Dermis microvascular lymphatic vessel endothelial cell (primary cell): ENCODE results near the gene NLGN4Y. TPM values are rescaled to one million over a fixed set of nuclear protein-coding genes. Genes with fewer than 3 reads are reported as not detected.

Experiments
- DNase-seq, 2 donors: peaks; one replicate each; pipeline versions ENCODE4 v3.0.0 to v3.0.0-alpha.2; 2010; ENCODE audit warnings: low read depth in 2 of 2
- total RNA-seq: library from RNA; depleted of rRNA; stranded (reverse); fragments of >200 nt; gene quantifications from 2 replicates; pipeline ENCODE4 v1.2.1, GENCODE V29; 2014

The NLGN4Y gene
- total RNA-seq, 1 donor from 2014 or later = not detected

DNA sequence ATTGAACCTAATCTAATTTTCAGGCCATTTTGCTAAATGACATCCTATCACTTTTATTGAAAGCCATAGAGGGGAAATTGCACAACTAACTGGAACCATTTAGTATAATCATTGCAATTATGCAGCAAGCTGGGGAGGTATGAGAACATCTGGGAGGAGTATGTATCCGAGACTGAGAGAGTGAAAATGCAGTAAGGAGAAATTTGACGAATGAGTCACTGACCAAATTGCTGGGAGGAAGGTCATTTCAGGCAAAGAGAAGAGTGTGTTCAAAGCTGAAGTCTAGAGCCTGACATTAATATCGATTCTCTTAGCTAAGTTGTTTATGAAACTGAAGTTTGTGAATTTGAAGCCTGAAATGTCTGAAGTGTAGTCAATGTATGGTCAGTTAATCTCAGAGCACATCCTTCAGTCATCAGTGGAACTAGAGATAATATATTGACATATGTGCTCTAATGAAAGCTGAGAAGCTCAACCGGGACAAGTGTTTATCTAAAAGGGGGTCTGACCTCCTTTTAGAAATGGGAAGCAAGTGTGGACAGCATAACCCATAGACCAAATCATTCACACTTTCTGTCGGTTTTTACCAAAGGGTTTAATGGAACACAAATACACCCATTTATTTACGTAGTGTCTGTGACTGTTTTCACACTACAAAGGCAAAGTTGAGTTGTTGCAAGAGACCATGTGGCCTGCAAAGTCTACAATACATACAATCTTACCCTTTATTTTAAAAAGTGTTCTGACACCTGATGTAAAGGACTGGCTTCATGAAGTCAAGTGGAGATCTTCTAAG lies 120.0 kb downstream of the NLGN4Y start:
- no peak for DNase-seq

DNA sequence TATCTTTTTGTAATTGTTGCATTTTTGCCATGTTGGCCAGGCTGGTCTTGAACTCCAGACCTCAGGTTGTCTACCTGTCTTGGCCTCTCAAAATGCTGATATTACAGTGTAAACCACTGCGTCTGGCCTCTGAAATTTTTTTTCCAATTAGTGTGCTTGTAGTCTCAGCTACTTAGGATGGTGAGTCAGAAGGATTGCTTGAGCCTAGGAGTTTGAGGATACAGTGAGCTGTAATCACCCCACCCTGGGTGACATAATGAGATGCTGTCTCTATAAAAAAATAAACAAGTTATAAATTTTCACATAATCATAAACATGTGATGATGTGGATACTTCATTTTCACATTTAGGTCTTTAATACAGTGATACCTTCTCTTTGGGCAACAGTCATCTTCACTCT lies 154.9 kb downstream of the NLGN4Y start:
- DNase-seq = no peak

DNA sequence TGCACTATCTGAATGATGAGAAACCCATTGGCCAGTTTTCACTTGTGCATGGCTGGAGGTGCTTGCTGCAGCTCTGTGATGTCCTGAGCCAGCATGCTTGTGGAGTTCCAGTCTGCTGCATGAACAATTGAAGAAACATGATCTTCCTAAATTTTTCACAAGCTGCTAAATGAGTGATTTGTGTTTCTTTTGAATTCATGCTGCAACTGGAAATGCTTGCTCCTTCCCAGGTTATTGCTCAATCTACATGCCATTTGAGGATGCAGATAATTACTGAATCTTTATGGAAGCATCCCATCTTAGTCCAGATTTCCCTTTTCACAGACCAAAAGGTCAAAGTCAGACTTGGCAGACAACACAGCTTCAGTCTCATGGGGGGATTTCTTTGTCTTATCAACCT lies 170.2 kb downstream of the NLGN4Y start:
- DNase-seq = no peak

DNA sequence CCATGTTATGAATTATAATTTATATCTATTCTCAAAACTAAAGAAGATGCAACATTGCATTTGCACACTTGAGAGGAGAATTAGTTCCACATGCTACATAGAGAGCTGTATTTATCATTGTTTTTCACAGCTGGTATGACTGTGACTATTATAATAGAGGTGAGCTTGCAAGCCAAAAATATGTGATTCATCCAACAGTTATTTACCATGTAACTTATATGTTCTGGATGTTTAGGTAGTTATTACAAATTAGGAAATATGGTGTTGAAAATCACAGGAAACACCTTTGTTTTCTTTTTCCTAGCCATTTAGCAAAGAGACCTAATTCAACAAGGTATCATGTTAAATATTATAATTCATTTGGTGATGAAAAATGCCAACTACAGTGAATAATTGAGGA lies 183.8 kb downstream of the NLGN4Y start:
- peak in 1 of 2 donors; percentile 78 for DNase-seq

DNA sequence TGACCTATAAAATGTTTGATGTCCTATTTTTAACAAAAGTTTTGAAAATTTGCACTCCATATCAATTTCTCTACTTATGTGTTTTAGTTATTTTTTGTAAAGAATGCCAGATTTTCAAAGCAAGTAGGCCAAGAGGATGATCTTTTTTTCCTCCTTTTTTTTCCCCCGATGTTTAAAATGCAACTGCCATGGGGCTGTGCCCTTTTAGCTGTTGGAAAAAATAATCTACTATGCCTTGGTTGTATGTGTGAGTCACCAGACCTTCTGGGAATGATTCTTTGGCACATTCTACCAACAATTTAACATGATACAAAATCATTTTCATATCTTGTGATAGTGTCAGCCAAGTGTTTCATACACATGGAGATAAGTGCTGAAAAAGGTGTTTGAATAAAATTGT lies 217.3 kb downstream of the NLGN4Y start:
- DNase-seq = peak in 1 of 2 donors; percentile 2

DNA sequence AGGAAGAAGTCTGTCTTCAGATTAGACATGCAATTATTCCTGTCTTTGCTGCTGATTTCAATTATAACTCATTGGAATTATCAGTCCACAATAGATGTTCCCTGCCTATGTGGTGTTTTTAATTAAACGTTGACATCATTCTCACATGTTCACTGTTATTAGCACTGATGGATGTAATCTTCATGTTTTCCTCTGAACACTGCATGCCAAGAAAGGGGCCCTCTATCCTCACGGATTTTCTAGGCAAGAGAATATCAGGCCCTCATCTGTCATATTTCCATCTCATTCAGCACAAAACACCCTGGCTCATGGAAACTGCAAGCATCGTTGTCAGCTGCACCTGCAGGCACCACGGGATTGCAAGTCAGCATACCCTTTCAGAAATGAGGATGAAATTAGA lies 224.0 kb downstream of the NLGN4Y start:
- no peak for DNase-seq

DNA sequence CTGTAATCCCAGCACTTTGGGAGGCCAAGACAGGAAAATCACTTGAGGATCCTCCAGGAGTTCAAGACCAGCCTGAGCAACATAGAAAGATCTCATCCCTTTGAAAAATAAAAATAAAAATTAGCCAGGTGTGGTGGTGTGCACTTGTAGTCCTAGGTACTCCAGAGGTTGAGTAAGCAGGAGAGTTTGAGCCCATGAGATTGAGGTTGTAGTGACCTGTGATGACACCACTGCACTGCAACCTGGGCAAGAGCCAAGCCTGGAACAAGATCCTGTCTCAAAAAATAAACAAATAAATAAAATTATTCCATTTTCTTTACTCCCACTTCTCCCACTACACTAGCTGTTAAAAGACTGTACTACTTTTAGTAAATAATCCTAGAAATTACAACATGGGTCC lies 231.2 kb downstream of the NLGN4Y start:
- DNase-seq = no peak

DNA sequence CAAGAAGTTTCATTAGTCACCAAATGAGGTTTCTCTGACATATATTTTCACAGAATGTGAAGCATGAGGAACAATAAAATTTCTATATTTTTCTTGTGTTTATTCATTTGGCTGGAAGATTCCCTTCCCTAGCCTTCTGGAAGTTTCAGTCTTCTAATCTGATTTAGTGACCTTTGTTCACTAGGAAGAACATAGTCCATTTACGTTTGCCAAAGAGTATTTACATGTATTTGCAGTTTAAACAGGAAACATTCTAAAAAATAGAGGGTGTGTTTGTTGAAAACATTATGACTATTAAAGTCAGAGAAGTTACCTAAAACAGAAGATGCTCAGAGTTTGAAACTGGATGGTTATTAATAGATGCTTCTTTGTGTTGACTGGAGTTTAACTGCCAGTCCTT lies 238.6 kb downstream of the NLGN4Y start:
- DNase-seq = no peak

DNA sequence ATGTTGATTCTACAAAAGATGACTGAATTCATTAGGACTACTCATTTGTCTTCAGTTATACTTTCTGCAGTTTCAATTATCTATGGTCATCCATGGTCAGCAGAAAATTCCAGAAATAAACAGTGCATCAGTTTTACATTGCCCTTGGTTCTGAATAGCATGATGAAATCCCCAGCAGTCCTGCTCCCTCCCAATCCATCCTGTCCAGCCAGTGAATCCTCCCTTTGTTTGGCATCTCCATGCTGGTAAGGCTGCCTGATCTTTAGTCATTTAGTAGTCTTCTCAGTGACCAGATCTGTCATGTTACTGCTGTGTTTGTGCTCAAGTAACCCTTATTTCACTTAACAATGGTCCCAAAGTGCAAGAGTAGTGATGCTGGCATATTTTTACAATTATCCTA lies 239.3 kb downstream of the NLGN4Y start:
- DNase-seq = no peak

DNA sequence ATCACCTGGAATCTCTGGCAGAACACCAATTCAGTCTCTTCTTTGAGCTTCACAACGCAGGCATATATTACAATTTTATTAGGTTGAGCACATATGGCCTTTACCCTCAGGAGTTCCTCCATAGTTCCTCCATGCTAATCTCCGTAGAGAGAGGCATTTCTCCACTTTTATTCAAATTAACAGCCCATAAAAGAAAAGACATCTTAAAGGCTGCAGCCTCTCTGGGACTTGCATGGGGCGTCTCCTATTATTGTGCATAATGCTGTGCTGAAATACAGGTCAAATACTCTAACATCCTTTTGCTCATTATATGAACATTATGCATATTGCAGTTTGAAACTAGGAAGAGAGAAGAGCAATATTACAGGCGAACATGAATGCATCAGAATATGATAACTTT lies 253.9 kb downstream of the NLGN4Y start:
- no peak for DNase-seq

DNA sequence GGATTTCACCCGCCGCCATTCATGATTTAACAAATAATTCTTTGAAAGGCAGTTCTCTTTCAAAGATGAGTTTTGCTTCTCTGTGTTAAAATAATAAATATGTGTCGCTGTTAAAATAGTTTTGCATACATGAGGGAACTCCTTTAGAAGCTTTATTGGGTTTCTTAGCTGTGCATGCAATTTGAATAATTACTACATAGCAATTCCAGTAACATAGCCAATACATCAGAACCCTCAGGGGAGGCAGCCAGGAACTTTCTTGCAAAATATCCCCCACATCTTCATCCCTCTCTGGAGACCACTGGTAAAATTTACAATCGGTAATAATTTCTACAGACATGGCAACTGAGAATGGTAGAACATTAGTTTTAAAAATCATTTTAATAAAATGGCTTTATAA lies 268.8 kb downstream of the NLGN4Y start:
- no peak for DNase-seq

DNA sequence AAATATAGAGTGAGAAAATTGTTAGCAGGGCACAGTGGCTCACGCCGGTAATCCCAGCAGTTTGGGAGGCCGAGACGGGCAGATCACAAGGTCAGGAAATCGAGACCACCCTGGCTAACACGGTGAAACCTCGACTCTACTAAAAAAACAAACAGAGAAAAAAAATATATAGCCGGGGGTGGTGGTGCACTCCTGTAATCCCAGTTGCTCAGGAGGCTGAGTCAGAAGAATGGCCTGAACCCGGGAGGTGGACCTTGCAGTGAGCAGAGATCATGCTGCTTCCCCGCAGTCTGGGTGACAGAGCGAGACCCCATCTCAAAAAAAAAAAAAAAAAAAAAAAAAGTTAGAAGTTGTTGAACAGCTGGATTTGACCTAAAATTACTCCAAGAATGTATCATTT lies 269.3 kb downstream of the NLGN4Y start:
- DNase-seq = peak in 1 of 2 donors; percentile 29

DNA sequence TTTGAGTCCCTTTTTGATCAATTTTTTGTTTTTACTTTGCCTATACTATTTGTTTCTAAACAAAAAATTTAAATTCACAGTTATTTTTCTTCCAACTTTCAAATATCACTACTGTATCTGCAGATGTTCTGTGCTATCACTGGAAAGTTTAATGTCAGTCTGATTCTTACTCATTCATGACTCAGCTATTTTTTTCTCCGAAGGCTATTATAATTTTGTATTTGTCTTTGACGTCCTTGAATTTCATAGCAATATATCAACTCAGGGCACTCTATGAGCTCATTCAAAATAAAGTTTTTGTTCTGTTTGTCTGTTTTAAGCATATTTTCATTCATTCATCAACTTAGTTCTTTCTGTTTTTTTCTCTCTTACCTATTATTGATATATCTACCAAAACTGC lies 273.7 kb downstream of the NLGN4Y start:
- peak in 1 of 2 donors; percentile 26 for DNase-seq

DNA sequence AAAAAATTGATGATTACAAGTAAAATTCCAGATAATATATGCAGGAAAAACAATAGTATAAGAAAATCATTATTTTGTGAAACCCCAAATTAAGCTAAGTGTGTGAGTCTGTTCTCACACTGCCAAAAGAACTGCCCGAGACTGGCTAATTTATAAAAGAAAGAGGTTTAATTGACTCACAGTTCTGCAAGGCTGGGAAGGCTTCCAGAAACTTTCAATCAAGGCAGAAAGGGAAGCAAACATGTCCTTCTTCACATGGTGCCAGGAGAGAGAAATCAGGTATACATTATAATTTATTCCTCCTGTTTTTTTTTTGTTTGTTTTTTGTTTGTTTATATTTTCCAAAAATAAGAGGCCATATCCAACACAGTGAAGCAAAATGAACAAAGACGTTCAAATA lies 276.8 kb downstream of the NLGN4Y start:
- DNase-seq = no peak

DNA sequence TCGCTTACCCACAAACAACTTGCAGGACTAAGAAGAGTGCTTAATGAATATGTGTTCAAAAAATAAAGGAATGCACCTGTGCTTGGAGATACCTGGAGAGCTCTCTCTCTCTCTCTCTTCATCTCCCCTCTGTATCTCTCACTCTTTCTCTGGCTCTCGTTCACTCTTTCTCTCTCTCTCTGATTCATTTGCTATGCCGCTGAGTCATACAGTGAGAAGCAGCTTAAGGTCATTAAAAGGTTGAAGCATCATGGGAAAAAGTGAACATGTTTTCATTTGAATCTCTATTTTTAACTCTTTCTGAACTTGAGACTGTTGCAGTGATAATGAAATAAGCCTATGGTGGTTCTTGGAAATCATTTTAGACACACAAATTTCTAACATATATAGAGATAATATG lies 277.8 kb downstream of the NLGN4Y start:
- peak in 1 of 2 donors; percentile 50 for DNase-seq

DNA sequence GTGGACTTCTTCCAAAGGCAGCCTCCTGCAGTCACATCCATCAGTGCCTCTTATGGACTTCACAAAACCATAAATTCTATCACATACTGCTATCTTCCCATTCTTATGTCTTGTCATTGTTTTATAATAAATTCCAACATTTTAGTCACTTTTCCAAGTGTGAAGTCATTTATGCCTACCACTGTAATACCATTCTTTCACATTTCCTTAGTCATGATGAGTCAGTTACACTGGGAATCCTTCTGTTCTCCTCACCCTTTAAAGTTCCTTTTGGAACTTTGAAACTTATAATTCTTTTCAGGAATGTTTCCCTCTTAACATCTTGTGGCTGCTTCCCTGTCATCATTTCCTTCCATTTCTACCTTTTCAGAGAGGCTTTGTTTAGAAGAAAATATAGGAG lies 279.7 kb downstream of the NLGN4Y start:
- peak in 1 of 2 donors; percentile 58 for DNase-seq

DNA sequence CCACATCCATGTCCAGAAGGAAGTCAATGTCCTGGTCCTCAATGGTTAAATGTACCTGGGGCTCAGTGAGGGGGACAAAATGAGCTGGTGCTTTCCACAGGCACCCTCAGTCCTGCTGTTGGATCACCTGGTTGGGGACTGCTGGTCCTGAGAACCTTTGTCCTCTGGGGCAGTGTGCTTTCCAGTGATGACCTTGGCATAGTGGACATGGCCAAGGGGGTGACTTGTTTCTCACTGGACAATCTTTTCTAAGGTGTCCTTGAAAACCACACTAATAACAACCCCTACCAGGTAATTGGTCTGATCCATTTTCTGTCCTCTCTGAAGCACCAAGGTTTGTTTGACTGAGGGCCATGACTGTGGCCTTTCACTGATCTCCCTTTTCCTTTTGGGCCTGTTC lies 294.1 kb downstream of the NLGN4Y start:
- no peak for DNase-seq

DNA sequence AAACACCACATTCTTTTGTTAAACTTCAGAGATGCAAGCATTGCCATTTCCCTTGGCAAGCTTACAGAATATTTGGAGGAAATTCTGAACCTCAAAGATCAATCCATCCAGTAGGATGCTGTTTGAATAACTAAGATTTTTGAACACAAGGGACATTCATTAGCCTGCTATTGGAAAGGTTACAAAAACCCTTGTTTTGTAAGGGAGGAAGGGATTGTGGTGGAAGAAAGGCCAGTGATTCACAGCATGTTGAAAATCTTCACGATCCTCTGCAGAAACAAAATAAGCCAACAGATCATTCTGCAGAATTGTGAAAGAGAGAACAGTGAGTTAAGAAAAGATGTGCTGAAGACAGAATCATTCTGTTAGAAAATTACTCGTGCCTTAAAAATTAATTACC lies 297.9 kb downstream of the NLGN4Y start:
- peak in 1 of 2 donors; percentile 18 for DNase-seq

DNA sequence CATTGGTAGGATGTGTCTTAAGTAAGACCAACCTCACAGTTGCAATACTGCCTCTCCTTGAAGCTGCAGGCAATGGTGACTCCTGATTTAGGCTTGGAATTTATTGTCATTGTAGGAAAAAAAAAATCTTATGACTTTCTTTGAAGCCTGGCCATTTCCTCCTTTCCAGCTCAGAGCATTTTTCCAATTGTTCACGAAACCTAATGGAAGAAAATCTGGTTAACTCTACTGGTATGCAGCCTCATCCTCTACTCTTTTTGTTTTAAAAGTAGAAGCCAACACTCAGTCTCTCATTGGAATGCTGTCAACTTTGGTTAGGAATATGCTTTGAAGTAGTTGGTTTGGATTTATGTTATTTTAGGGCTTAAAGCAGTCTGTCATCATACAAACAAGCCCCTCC lies 298.6 kb downstream of the NLGN4Y start:
- peak in 1 of 2 donors; percentile 22 for DNase-seq

DNA sequence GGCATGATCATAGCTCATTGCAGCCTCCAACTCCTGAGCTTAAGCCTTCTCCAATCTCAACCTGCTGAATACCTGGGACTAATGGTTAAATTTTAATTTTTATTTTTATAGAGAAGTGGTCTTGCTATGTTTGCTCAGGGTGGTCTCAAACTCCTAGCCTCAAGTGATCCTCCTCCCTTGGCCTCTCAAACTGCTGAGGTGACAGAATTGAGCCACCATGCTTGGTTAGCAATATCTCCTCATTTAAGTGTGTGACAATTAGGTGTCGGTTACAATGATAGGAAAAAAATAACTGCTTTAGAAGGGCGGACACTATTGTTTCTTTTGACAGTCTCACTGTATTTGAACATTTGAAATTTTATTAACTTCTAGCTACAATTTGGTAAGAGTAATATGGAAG lies 300.3 kb downstream of the NLGN4Y start:
- DNase-seq = no peak

DNA sequence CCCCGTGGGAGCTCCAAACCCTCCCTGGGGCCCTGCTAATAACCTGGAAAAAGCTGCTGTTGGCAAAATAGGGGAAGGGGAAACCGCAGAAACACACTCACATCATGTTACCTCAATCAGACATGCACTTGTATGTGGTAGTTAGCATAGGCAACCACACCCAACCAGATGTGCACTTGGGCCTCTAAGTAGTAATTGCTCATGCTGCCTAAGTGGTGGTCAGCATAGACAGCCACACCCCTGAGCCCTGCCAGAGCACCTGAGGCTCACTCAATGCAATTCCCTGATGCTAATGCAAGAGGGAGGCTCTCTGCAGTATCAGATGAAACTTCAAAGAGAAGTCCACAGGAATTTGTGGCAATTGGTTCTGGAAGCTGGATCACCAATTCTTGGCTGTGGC lies 301.4 kb downstream of the NLGN4Y start:
- DNase-seq = no peak

DNA sequence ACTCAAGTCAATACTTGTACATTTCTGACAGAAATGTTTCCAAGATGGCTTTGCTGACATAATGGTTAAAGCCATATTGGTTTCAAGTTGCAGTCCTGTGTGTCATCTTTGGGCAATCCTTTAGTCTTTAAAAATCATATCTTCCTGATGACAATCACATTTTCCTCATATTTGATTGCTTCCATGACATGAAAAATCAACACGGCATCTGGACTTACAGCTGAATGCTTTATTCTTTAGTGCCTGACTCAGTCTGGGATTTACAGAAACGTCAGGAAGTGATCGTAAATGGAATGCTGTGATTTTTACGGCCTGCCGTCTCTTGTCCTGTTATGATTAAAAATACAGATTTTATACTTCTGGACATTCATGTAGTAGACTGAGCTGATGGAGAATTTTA lies 304.2 kb downstream of the NLGN4Y start:
- peak in 1 of 2 donors; percentile 90 for DNase-seq

DNA sequence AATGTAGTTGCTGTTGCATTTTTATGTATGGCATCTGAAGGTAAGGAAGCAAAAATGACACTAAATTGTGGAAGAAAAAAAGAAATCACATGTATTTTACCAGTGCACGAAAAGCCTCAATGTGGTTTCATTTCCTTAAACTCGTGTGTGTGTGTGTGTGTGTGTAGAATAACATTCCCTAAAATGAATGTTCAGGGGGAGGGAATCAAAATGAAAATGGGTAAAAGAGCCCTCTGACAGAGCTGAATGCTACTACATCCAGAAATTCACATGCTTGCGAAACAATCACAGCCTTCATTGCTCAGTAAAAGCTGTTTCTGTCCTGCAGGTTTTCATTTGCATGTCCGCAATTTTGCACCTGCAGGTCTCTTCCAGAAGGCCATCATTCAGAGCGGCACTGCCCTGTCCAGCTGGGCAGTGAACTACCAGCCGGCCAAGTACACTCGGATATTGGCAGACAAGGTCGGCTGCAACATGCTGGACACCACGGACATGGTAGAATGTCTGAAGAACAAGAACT lies 305.1 kb downstream of the NLGN4Y start:
- no peak for DNase-seq
